Activated CD4-positive, alpha-beta T cell treated with anti-CD3 and anti-CD28 coated beads, Interleukin-2, amount 10 ng/mL, durations not matched to agents 24 days and 14 days (primary cell): ENCODE results near the gene CCDC6. TPM values are rescaled to one million over a fixed set of nuclear protein-coding genes. Genes with fewer than 3 reads are reported as not detected.

Experiments
- DNase-seq: peaks from one replicate; pipeline ENCODE4 v3.0.0; 2022
- H3K27ac Mint-ChIP-seq: one replicate; pipeline ENCODE4 v1.8.0; 2022; ENCODE audit warnings: mild to moderate bottlenecking, mixed read lengths
- H3K27me3 Mint-ChIP-seq: one replicate; pipeline ENCODE4 v1.8.0; 2022; ENCODE audit warnings: mixed read lengths
- H3K36me3 Mint-ChIP-seq: one replicate; pipeline ENCODE4 v1.8.0; 2022; ENCODE audit warnings: low read depth, mild to moderate bottlenecking, mixed read lengths
- H3K4me1 Mint-ChIP-seq: one replicate; pipeline ENCODE4 v1.8.0; 2021; ENCODE audit warnings: mixed read lengths
- H3K4me3 Mint-ChIP-seq: one replicate; pipeline ENCODE4 v1.8.0; 2022; ENCODE audit warnings: mild to moderate bottlenecking, moderate library complexity, mixed read lengths
- H3K9me3 Mint-ChIP-seq: one replicate; pipeline ENCODE4 v1.8.0; 2021; ENCODE audit warnings: mixed read lengths
- intact Hi-C: fragments of 100-400 bp; cut with micrococcal nuclease; formaldehyde crosslinking; loops from one replicate; pipeline ENCODE4 v1.15.1; 2023
- total RNA-seq: library from RNA; stranded (reverse); gene quantifications from 2 replicates; pipeline ENCODE4 v1.2.3, GENCODE V29; 2022

Gene CCDC6
- total RNA-seq, 1 donor from 2014 or later: 85.1 TPM

DNA sequence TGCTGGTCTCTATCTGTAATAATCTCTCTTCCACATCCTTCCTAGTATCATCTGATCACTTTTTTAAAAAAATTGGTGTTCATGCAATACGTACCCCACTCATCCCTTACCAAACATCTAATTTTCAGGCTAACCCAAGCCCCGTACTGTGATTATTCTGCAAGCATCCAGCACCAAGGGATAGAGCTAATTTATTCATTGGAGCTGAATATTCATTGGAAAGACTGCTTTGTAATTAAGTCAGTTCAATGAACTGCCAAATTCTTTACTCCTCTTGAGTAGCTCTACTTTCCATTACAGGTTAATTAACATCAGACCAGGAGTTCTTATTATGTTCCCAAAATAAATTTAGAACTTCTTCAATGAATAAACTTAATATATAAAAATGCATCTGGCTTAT lies 86.7 kb downstream of the CCDC6 start:
- no peak overlapping the region for H3K4me3 Mint-ChIP-seq
- DNase-seq: no peak
- H3K36me3 Mint-ChIP-seq: peaks cover 32% of the 10 kb centered on the region
- H3K27ac Mint-ChIP-seq: no peak overlapping the region
- peaks cover 18% of the 10 kb centered on the region for H3K4me1 Mint-ChIP-seq
- H3K9me3 Mint-ChIP-seq: peaks cover 4% of the 10 kb centered on the region
- no peaks in the 10 kb centered on the region for H3K27me3 Mint-ChIP-seq
- intact Hi-C loops: no loop called here

DNA sequence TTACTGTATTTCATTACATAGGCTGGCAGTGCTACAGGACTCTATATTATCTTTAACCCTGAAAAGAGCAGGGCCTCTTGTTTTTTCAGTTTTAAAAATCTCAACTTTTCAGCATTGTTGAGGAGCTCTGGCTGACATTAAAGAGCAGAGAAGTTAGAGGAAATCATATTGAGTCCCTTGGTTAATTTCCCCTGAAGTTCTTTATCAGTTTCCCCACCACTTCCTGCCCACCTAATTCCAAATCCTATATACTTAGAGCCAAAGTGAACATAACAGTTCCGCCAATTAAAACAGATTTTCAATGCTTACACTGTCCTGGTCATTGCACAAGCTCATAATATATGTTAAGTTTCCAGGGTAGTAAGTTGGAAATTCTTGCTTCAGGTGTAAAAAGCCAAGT lies 87.1 kb downstream of the CCDC6 start:
- H3K9me3 Mint-ChIP-seq: peaks cover under 1% of the 10 kb centered on the region
- no peaks in the 10 kb centered on the region for H3K27me3 Mint-ChIP-seq
- no peak overlapping the region for H3K4me3 Mint-ChIP-seq
- intact Hi-C loops: no loop called here
- DNase-seq: no peak
- H3K36me3 Mint-ChIP-seq: peaks cover 34% of the 10 kb centered on the region
- peaks cover 19% of the 10 kb centered on the region for H3K4me1 Mint-ChIP-seq
- peak overlapping the region; percentile 25 for H3K27ac Mint-ChIP-seq

DNA sequence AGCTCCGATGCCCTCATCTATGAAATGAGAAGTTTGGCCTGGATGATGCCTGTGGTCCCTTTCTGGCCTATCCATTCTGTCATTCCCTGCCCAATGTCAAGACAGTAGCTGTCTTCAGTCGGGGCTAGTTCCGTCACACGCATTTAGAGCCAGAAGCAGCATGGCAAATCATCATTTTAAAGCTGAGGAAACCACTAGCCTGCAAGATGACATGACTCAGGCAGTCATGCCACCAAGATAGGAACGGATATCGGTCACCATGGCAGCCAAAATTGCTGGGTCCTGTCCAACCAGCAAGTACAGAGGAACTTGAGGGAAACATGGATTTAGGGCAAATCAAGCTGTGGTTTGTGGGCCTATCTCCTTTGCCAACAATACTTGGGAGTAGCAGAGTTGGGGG lies 88.6 kb downstream of the CCDC6 start:
- intact Hi-C loops: no loop called here
- DNase-seq: no peak
- no peak overlapping the region for H3K27ac Mint-ChIP-seq
- H3K4me1 Mint-ChIP-seq: peaks cover 19% of the 10 kb centered on the region
- H3K9me3 Mint-ChIP-seq: no peaks in the 10 kb centered on the region
- H3K4me3 Mint-ChIP-seq: no peak overlapping the region
- peaks cover 34% of the 10 kb centered on the region for H3K36me3 Mint-ChIP-seq
- H3K27me3 Mint-ChIP-seq: no peaks in the 10 kb centered on the region

DNA sequence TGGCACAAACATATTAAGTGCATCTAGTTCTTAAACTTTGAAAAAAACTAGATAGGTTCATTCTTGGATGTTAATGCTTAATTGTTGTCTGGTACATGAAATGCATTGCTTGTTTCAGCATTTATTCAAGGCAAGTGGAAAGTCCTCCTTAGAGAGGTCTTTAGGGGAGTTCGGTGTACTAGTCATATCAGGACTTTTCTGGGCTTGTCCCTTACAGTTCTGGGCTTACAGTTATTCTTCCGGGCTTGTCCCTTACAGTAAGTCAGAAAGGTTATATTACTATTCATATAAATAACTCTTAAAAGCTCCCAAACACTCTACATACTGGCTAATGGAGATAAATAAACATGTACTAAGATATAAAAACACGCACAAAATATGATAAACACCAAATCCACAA lies 91.5 kb downstream of the CCDC6 start:
- Mint-ChIP-seq H3K4me3 (no peak overlapping the region), H3K27ac (peak overlapping the region; percentile 7), H3K4me1 (peaks cover 17% of the 10 kb centered on the region), H3K36me3 (peaks cover 46% of the 10 kb centered on the region), H3K27me3 (no peaks in the 10 kb centered on the region), H3K9me3 (no peaks in the 10 kb centered on the region)
- intact Hi-C loops: no loop called here
- no peak for DNase-seq

DNA sequence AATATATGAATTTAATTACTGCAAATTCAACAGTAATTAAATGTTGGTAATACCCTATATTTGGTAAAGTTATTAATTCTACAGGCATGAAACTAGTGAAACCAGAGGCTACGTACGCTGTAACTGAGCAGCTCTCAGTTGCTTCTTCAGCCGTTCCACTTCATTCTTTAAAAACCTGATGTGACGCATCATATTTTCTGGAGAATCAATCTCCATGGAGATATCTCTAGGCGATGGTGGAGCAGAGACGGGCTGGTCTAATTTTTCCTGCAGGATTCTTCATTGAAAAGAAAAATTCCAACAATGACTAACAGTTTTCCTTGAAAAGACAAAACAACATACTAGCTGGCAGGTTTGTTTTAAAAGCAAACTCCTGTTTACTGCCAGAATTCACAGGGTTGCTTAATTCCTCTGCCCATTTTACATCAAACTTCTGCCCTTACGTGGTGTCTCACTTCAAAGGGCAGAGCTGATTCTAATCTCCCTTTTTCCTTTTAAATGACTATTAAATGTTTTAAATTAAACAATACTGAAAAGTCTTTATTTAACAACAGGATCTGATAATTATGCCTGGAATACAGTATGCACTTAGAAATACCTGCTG lies 93.7 kb downstream of the CCDC6 start:
- Mint-ChIP-seq H3K4me1 (peaks cover 15% of the 10 kb centered on the region), H3K27ac (no peak overlapping the region), H3K36me3 (peaks cover 53% of the 10 kb centered on the region), H3K4me3 (no peak overlapping the region), H3K9me3 (no peaks in the 10 kb centered on the region), H3K27me3 (no peaks in the 10 kb centered on the region)
- intact Hi-C loops: no loop called here
- DNase-seq: no peak

DNA sequence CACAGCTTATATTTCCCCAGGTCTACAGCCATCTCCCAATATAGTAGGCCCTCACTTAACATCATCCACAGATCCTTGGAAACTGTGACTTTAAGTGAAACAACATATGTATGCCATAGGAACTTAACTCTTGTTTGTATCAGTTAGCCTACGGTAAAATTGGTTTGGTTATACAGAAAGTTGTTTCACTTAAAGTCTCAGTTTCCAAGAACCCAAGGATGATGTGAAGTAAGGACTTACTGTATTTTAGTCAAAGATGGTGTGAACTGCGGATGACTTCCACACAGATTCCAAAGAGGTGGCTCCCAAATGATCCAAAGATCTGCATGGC lies 96.7 kb downstream of the CCDC6 start:
- no peak for DNase-seq
- Mint-ChIP-seq H3K9me3 (no peaks in the 10 kb centered on the region), H3K4me1 (peaks cover 8% of the 10 kb centered on the region), H3K36me3 (peaks cover 67% of the 10 kb centered on the region), H3K27ac (no peak overlapping the region), H3K4me3 (no peak overlapping the region), H3K27me3 (no peaks in the 10 kb centered on the region)
- intact Hi-C loops: loop anchor here (1.0 to 5.0 kb wide), 4 partner anchors 98 to 223 kb away; partner anchors contain the start of gene SLC16A9

DNA sequence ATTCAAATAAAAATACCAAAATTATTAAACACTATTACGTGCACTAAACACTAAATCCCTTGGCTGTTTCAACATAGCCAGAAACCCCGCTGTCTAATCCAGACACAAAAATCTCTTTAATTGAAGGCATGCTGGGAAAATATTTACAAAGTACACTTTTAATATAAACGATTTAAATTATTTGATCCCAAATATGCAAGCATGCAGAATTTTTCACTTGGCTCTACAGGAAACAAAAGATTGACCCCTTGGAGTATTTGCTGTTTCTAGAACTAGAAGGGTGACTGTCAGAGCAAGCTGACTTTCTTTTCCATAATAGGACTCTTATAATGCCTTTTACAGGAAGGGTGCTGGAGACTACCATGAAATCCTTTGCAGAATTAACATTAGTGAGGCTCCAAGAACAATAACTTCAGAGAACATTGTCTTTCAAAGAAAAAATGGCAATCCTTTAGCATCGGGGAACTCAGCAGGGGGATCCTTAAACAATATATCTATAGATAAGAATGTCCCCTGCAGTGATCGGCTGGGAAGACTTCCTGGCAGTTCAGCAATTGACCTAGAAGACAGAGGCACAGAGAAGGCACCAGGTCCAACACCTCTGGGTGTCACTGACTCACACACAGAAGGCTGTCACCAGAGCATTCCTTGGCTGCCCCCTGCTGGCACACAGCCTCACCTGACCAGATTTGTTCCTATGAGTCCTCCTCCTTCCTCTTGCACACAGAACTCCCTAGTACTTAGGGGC lies 97.3 kb downstream of the CCDC6 start:
- H3K4me1 Mint-ChIP-seq: peaks cover 9% of the 10 kb centered on the region
- peaks cover 67% of the 10 kb centered on the region for H3K36me3 Mint-ChIP-seq
- no peaks in the 10 kb centered on the region for H3K9me3 Mint-ChIP-seq
- no peak overlapping the region for H3K4me3 Mint-ChIP-seq
- no peak overlapping the region for H3K27ac Mint-ChIP-seq
- H3K27me3 Mint-ChIP-seq: no peaks in the 10 kb centered on the region
- peak; percentile 91 for DNase-seq
- intact Hi-C loops: loop anchor here (1.0 to 5.0 kb wide), 4 partner anchors 98 to 224 kb away; partner anchors contain the start of gene SLC16A9

DNA sequence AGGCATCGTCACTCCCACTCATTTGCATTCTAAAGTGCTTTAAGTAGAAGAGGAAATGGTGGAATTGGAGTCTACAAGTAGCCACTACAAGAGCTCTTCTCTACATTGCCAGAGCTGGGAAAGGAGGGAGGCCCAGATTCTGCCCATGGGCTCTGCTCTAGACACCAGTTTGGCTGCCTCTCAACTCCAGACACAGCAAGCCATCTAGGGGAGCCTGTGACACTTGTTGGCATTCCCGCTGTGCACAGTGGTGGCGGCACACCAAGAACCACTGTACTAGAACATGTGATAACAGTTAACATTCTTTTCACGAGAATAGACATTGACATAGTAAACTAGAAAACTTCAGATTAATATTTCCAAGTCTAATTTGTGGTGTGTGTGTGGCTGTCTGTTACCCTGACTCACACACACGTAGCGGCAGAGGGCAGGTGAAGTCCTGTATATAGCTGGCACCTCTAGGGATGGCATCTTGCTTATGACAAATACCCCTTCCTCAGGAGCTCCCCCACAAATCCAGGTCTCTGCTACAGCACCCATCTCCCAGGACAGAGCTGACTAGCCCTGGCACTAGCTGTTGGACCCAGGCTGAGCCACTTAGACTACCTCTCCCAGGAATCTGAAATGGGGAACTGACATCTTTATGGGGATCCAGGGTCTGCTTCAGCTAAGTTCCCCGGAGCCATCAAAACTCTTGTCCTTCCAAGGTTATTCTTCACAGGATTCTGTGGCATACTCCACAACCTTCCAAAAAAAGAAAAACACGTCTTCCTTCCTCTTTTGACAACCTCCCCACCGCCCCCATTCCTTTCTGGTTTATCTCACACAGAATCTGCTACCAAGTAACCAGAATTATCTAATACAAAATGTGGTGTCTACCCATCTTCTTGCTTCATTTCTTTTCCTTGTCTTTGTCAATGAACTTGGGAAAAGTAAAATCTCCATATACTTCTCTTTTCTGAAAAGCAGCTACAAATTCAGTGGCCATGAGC lies 98.4 kb downstream of the CCDC6 start:
- DNase-seq: no peak
- intact Hi-C loops: loop anchor here (2.0 to 5.0 kb wide), 2 partner anchors 101 to 225 kb away; partner anchors contain the start of gene SLC16A9
- no peaks in the 10 kb centered on the region for H3K9me3 Mint-ChIP-seq
- H3K4me3 Mint-ChIP-seq: no peak overlapping the region
- no peak overlapping the region for H3K27ac Mint-ChIP-seq
- H3K4me1 Mint-ChIP-seq: peaks cover 9% of the 10 kb centered on the region
- no peaks in the 10 kb centered on the region for H3K27me3 Mint-ChIP-seq
- H3K36me3 Mint-ChIP-seq: peaks cover 71% of the 10 kb centered on the region

DNA sequence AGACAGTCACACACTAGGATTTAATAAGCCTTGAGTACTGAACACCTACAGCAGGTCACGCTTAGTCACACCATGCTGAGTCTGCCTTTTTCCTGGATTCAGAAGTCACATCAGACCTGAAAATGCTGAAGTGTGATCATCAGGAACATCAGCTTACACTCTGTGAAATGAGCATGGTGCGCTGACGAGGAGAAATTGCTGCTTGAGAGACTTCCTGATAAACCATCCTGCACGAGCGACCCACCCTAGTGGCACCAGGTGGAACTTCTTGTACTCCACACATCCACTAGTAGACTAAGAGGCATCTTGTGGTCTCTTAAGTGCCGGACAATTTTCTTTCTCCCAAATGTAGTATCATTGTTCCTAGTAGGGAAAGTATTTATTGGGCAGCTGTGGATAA lies 101.3 kb downstream of the CCDC6 start:
- DNase-seq: no peak
- H3K4me1 Mint-ChIP-seq: peaks cover 12% of the 10 kb centered on the region
- H3K9me3 Mint-ChIP-seq: no peaks in the 10 kb centered on the region
- no peaks in the 10 kb centered on the region for H3K27me3 Mint-ChIP-seq
- H3K4me3 Mint-ChIP-seq: no peak overlapping the region
- intact Hi-C loops: loop anchor here (5.0 kb wide), 1 partner anchor 98 kb away; the partner anchor contains the start of gene SLC16A9
- no peak overlapping the region for H3K27ac Mint-ChIP-seq
- peaks cover 64% of the 10 kb centered on the region for H3K36me3 Mint-ChIP-seq

DNA sequence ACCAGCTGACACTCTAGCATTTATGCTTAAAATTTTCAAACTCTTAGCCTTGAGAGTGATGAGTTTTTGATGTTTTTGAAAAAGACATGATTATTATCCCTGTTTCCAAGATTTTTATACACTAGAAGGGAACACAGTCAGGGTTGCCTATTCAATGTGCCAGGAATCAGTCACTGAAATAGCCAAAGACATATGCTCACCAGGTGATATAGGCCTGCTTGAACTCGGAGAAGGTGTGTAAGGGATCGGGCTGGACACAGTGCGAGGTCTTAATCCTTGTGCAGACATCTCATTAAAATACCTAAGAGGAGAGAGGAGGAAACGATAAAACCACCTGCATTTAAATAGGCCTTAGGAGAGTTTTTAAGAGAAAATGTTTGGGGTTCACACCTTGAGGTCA lies 102.1 kb downstream of the CCDC6 start:
- Mint-ChIP-seq H3K36me3 (peaks cover 66% of the 10 kb centered on the region), H3K4me1 (peaks cover 9% of the 10 kb centered on the region), H3K9me3 (no peaks in the 10 kb centered on the region), H3K27me3 (no peaks in the 10 kb centered on the region), H3K4me3 (no peak overlapping the region), H3K27ac (no peak overlapping the region)
- intact Hi-C loops: no loop called here
- DNase-seq: no peak

DNA sequence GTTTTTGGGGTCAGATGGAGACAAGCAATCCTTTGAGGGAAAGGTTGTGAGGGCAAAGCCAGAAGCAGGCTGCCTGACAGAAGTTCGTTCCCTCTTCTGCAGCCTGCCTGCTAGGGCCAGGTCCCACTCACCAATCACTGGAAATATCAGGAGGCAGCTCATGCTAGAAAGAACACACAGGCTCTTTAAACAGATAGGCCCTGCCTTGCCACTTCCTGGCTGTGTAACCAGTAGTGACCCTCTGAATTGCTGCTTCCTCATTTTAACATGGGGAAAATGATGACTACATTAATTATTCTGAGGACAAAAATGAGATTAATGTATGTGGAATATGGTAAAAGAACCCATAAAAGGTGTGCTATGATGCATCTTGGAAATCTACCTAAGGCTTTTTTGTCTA lies 102.6 kb downstream of the CCDC6 start:
- no peak for DNase-seq
- Mint-ChIP-seq H3K27me3 (no peaks in the 10 kb centered on the region), H3K36me3 (peaks cover 66% of the 10 kb centered on the region), H3K4me3 (no peak overlapping the region), H3K4me1 (peaks cover 9% of the 10 kb centered on the region), H3K9me3 (no peaks in the 10 kb centered on the region), H3K27ac (no peak overlapping the region)
- intact Hi-C loops: no loop called here

DNA sequence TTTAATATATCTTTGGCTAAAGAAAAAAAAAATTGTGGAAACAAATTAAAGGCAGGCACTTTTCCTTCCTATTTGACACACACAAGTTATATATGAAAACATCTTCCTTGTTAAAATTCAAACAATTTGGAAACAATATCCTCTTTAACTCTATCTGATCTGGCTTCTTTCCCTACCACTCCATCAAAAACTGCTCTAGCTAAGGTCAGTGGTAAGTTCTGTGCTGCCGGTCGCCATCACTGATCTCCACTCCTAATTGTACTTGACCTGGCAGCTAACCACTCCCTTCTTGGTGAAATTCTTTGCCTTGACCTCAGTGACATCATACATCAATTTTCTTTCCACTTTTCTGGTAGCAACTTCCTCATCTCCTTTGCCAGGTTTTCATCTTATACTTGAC lies 105.2 kb downstream of the CCDC6 start:
- no peaks in the 10 kb centered on the region for H3K27me3 Mint-ChIP-seq
- no peak for DNase-seq
- H3K4me1 Mint-ChIP-seq: peaks cover 4% of the 10 kb centered on the region
- no peak overlapping the region for H3K27ac Mint-ChIP-seq
- H3K36me3 Mint-ChIP-seq: peaks cover 64% of the 10 kb centered on the region
- intact Hi-C loops: no loop called here
- H3K4me3 Mint-ChIP-seq: no peak overlapping the region
- H3K9me3 Mint-ChIP-seq: no peaks in the 10 kb centered on the region

DNA sequence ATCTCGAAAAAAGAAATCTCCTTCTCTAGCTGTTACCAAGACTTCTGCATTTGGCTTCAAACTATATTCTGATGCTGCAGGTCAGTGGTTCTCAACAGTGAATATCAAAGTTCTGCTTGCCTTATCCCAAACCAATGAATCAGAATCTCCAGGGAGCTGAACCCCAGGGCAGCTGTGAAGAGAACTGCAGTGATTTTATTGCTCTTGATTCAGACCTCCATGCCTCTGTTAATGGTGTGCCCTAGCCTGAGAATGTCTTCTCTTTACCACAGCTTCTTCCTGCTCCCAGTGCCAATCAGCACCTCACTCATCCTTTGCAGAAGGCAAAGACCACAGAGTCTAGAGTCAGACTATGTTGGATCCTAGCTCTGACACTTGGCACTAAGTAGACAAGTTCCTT lies 106.9 kb downstream of the CCDC6 start:
- no peak for DNase-seq
- Mint-ChIP-seq H3K4me3 (no peak overlapping the region), H3K36me3 (peaks cover 64% of the 10 kb centered on the region), H3K4me1 (peaks cover 4% of the 10 kb centered on the region), H3K27ac (no peak overlapping the region), H3K27me3 (no peaks in the 10 kb centered on the region), H3K9me3 (no peaks in the 10 kb centered on the region)
- intact Hi-C loops: no loop called here

DNA sequence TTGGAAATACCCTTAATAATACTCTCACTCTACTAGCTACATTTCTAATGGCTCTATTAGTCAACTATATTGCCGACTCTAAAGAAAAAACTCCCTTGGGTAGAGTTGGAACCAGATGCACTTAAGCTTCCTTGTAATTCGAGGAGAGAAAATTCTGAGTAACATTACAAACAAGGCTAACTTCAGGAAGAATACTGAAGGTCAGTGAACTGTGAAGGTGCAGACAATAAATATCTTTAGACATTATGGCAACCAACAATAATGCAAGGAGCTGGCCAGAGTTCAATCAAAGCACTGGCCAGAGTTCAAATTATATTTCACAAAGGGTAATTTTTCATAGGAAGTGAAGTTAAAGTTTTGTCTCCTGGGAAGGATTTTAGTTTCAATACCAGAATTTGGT lies 112.4 kb downstream of the CCDC6 start:
- no peak for DNase-seq
- intact Hi-C loops: no loop called here
- Mint-ChIP-seq H3K36me3 (peaks cover 66% of the 10 kb centered on the region), H3K4me3 (no peak overlapping the region), H3K27ac (no peak overlapping the region), H3K4me1 (no peaks in the 10 kb centered on the region), H3K9me3 (no peaks in the 10 kb centered on the region), H3K27me3 (no peaks in the 10 kb centered on the region)
